ENCODE data around the gene PALD1. TPM values are rescaled to one million over a fixed set of nuclear protein-coding genes. Genes with fewer than 3 reads are reported as not detected.

Gene PALD1
- polyA plus RNA-seq, 3 donors = 0.04 to 0.11 TPM; not detected in 1

DNA sequence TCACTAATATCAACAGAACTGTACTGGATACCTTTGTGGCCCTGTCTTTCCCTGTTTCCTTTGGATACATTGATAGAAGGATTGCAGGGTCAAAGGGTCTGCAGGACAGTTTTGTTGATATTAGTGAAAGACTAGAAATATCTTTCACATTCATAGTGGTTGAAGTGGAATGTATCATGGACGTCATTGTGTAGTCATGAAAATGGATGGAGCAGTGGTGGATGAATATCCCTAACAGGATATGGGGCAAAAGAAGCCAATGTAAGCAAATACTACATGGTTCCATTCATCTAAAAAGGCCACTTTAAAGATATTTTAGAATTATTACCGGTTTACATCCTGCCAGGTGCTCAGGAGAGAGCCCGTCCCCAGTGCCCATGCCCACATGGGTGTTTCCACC, 23.8 kb downstream of the PALD1 start:
- no peak for DNase-seq
- H3K4me3 ChIP-seq (replicated peaks in 1 of 3; ENCODE audit: low read depth in 2 of 3, low read length in 3 of 3) = no peak overlapping the region
- H3K27ac ChIP-seq (ENCODE audit: low read depth in 1 of 2, low read length in 2 of 2) = no peak overlapping the region
- Mint-ChIP-seq H3K27me3 (ENCODE audit: low read depth in 3 of 3) (peaks cover 0 to 3% (median 0%) of the 10 kb centered on the region in 3 donors), H3K36me3 (no peaks in the 10 kb centered on the region), H3K4me1 (peaks cover 22% of the 10 kb centered on the region), H3K27ac (no peak overlapping the region), H3K4me3 (no peak overlapping the region), H3K9me3 (no peaks in the 10 kb centered on the region)
- H4K20me1 ChIP-seq (ENCODE audit: insufficient read depth, low read length) = no peaks in the 10 kb centered on the region
- H3K9me3 ChIP-seq (replicated peaks in 1 of 2; ENCODE audit: control insufficient read depth in 1 of 2, insufficient read depth in 1 of 2, low read length in 2 of 2) = no peaks in the 10 kb centered on the region
- intact Hi-C loops (cut with micrococcal nuclease) = no loop called here
- H3K79me2 ChIP-seq (ENCODE audit: insufficient read depth, low read length) = no peaks in the 10 kb centered on the region
- TF ChIP-seq, protein P1, sequence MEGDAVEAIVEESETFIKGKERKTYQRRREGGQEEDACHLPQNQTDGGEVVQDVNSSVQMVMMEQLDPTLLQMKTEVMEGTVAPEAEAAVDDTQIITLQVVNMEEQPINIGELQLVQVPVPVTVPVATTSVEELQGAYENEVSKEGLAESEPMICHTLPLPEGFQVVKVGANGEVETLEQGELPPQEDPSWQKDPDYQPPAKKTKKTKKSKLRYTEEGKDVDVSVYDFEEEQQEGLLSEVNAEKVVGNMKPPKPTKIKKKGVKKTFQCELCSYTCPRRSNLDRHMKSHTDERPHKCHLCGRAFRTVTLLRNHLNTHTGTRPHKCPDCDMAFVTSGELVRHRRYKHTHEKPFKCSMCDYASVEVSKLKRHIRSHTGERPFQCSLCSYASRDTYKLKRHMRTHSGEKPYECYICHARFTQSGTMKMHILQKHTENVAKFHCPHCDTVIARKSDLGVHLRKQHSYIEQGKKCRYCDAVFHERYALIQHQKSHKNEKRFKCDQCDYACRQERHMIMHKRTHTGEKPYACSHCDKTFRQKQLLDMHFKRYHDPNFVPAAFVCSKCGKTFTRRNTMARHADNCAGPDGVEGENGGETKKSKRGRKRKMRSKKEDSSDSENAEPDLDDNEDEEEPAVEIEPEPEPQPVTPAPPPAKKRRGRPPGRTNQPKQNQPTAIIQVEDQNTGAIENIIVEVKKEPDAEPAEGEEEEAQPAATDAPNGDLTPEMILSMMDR (IDR thresholded peaks at IDR 0.05) = no peak
- H3K9ac ChIP-seq (ENCODE audit: insufficient read depth, low read length, poor library complexity, severe bottlenecking) = no peak overlapping the region
- no peaks in the 10 kb centered on the region for H3K27me3 ChIP-seq (ENCODE audit: control insufficient read depth in 2 of 2, insufficient read depth in 2 of 2, low read length in 2 of 2)
- WGBS (ENCODE audit: insufficient coverage) = 100% methylated on average over 1 of the region's 3 CpGs
- H2AFZ ChIP-seq (ENCODE audit: insufficient read depth, low read depth, low read length, poor library complexity, severe bottlenecking) = no peak overlapping the region
- no peak overlapping the region for H3K4me2 ChIP-seq (replicated peaks; ENCODE audit: extremely low read depth, low read length, poor library complexity, severe bottlenecking)
- H3K36me3 ChIP-seq (replicated peaks in 1 of 2; ENCODE audit: control insufficient read depth in 1 of 2, insufficient read depth in 2 of 2, low read length in 2 of 2) = no peaks in the 10 kb centered on the region
- peaks cover 9 to 11% of the 10 kb centered on the region in 2 donors for H3K4me1 ChIP-seq (ENCODE audit: control insufficient read depth in 1 of 2, insufficient read depth in 2 of 2, low read length in 2 of 2)

- peaks cover 29% of the 10 kb centered on the region for H3K4me1 Mint-ChIP-seq
- Histone ChIP-seq H3K9me3 (replicated peaks in 1 of 2; ENCODE audit: control insufficient read depth in 1 of 2, insufficient read depth in 1 of 2, low read length in 2 of 2) (no peaks in the 10 kb centered on the region), H3K4me1 (ENCODE audit: control insufficient read depth in 1 of 2, insufficient read depth in 2 of 2, low read length in 2 of 2) (peaks cover 13 to 16% of the 10 kb centered on the region in 2 donors), H3K9ac (ENCODE audit: insufficient read depth, low read length, poor library complexity, severe bottlenecking) (no peak overlapping the region), H3K4me2 (replicated peaks; ENCODE audit: extremely low read depth, low read length, poor library complexity, severe bottlenecking) (no peak overlapping the region), H4K20me1 (ENCODE audit: insufficient read depth, low read length) (no peaks in the 10 kb centered on the region), H3K27me3 (ENCODE audit: control insufficient read depth in 2 of 2, insufficient read depth in 2 of 2, low read length in 2 of 2) (no peaks in the 10 kb centered on the region), H3K27ac (ENCODE audit: low read depth in 1 of 2, low read length in 2 of 2) (no peak overlapping the region), H3K4me3 (replicated peaks in 1 of 3; ENCODE audit: low read depth in 2 of 3, low read length in 3 of 3) (no peak overlapping the region), H3K79me2 (ENCODE audit: insufficient read depth, low read length) (no peaks in the 10 kb centered on the region), H2AFZ (ENCODE audit: insufficient read depth, low read depth, low read length, poor library complexity, severe bottlenecking) (no peak overlapping the region), H3K36me3 (replicated peaks in 1 of 2; ENCODE audit: control insufficient read depth in 1 of 2, insufficient read depth in 2 of 2, low read length in 2 of 2) (no peaks in the 10 kb centered on the region)
- no peaks in the 10 kb centered on the region for H3K9me3 Mint-ChIP-seq
- no peaks in the 10 kb centered on the region for H3K36me3 Mint-ChIP-seq
- H3K27ac Mint-ChIP-seq = no peak overlapping the region
- intact Hi-C loops (cut with micrococcal nuclease) = no loop called here
- 89% methylated on average over 3 of the region's 7 CpGs for WGBS (ENCODE audit: insufficient coverage)
- peaks cover 2 to 3% (median 3%) of the 10 kb centered on the region in 3 donors for H3K27me3 Mint-ChIP-seq (ENCODE audit: low read depth in 3 of 3)
- H3K4me3 Mint-ChIP-seq = no peak overlapping the region
- DNase-seq = no peak
- TF ChIP-seq, protein P1 (IDR thresholded peaks at IDR 0.05) = no peak
Measured at GRCh38 chr10:70503776-70504175, 25.2 kb downstream of the PALD1 start.
